Thyroid gland (tissue), 4 donors: ENCODE results near the gene ALCAM.

Experiments used
- POLR2A ChIP-seq, 2 donors: fragments of 450-650 bp; IDR thresholded peaks; one replicate each; pipeline ENCODE4 v1.6.1; 2017; ENCODE audit warnings: antibody characterized with exemption in 2 of 2, mild to moderate bottlenecking in 2 of 2, moderate library complexity in 1 of 2
- TF ChIP-seq, protein P1 (sequence below), 6 experiments: fragments of 200-600 bp in 3 of 6; fragments of 450-650 bp in 3 of 6; sonication (generic) in 3 of 6; IDR thresholded peaks; one replicate each; pipeline ENCODE4 v1.5.1; 2016 to 2019; ENCODE audit warnings: antibody characterized with exemption in 6 of 6, mild to moderate bottlenecking in 2 of 6, inconsistent platforms in 1 of 6, moderate library complexity in 1 of 6

GRCh38 chr3:105417525-105418289 lies 51.0 kb downstream of the ALCAM start:
- TF ChIP-seq, protein P1, sequence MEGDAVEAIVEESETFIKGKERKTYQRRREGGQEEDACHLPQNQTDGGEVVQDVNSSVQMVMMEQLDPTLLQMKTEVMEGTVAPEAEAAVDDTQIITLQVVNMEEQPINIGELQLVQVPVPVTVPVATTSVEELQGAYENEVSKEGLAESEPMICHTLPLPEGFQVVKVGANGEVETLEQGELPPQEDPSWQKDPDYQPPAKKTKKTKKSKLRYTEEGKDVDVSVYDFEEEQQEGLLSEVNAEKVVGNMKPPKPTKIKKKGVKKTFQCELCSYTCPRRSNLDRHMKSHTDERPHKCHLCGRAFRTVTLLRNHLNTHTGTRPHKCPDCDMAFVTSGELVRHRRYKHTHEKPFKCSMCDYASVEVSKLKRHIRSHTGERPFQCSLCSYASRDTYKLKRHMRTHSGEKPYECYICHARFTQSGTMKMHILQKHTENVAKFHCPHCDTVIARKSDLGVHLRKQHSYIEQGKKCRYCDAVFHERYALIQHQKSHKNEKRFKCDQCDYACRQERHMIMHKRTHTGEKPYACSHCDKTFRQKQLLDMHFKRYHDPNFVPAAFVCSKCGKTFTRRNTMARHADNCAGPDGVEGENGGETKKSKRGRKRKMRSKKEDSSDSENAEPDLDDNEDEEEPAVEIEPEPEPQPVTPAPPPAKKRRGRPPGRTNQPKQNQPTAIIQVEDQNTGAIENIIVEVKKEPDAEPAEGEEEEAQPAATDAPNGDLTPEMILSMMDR (IDR thresholded peaks at IDR 0.05): no peak
- no peak for TF ChIP-seq POLR2A (IDR thresholded peaks at IDR 0.05)
